ENCODE measurements around the gene RBM47.
"Not testable (repeated sequence)": the region's sequence is repeated elsewhere in the genome, so short reads cannot be mapped to it uniquely, and the experiment has no call there.

Gene RBM47

GRCh38 chr4:40401096-40401495 lies 228.6 kb downstream of the RBM47 start:
- no peak for DNase-seq

GRCh38 chr4:40399578-40399977 lies 230.1 kb downstream of the RBM47 start:
- DNase-seq: no peak

DNA sequence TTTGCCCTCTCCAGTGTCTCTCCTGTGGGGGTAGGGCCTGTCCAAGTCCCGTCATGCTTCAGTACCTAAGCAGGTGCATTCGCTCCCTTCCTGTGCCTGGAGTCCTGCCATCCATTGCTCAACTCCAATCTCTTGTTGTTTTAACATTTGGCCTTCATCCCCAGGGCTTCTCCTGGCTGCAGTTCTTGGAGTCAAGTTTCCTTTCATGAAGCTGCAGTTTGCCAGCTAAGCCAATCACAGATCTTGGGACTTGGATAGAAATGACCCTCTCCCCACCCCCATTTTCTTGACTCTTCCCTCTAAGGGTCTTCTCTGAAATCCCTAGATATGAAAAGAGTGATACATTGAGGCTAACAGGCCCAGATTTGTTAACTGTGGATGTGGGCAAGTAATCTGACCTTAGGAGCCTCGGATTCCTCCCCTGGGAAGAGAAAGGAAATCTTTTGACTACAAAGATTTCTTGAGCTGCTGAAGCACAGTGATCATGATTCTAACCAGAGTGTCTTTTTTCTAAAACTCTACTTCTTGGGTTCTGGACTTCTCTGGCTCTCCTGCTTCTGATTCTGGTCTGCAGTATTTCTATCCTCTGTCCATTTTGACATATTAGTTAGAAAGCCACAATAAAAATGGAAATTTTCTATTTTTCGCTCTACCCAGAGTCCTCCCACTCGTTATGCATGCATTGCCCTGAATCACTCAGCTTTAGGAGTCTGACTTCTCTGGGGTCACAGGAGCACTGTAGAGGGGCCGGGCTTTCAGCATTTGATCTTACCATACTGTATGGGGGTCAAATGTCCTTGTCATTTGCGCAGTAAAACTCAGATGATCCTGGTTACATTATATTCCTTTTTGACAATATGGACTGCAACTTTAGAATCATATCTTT lies 233.5 kb downstream of the RBM47 start:
- DNase-seq: peak; percentile 96

- DNase-seq: peak; percentile 37
Measured at GRCh38 chr4:40395166-40395900, 234.3 kb downstream of the RBM47 start.

DNA sequence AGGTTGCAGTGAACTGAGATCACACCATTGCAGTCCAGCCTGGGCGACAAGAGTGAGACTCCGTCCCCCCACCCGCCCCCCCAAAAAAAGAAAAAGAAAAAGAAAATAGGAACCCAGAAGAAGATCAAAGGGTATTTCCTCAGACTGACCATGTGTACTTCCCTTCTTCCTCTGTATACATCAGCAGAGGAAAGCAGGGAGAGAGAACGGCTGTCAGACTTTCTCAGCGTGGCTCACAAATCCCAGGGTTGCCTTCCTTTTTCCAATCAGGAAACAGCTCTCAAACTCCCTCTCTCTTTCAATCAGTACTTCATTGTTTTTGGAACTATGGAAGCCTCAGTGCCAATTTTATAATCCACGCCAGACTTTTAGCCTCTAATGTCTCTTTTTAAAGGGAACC lies 235.4 kb downstream of the RBM47 start:
- DNase-seq: no peak

- DNase-seq: not testable (repeated sequence)
Measured at GRCh38 chr4:40392241-40392640, 237.4 kb downstream of the RBM47 start.

GRCh38 chr4:40389986-40390385 lies 239.7 kb downstream of the RBM47 start:
- DNase-seq: no peak

GRCh38 chr4:40388239-40388638 lies 241.4 kb downstream of the RBM47 start:
- DNase-seq: no peak

- no peak for DNase-seq
Measured at GRCh38 chr4:40380647-40381046, 249.0 kb downstream of the RBM47 start.

DNA sequence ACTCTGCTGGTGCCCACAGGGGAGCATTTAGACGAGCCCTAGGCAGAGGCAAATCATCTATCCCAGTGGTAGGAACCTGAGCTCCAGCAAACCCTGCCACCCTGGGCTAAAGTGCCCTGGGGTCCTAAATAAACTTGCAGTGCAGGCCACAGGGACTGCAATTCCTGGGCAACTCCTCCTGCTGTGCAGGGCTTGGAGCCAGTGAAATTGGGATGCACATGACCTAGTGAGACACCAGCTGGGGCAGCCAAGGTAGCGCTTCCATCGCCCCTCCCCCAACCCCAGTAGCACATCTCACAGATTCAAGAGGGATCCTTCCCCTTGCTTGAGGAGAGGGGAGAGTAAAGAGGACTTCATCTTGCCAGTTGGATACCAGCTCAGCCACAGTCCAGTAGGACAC lies 250.4 kb downstream of the RBM47 start:
- no peak for DNase-seq

- no peak for DNase-seq
Measured at GRCh38 chr4:40378619-40379018, 251.0 kb downstream of the RBM47 start.

- no peak for DNase-seq
Measured at GRCh38 chr4:40377512-40378365, 251.9 kb downstream of the RBM47 start.

DNA sequence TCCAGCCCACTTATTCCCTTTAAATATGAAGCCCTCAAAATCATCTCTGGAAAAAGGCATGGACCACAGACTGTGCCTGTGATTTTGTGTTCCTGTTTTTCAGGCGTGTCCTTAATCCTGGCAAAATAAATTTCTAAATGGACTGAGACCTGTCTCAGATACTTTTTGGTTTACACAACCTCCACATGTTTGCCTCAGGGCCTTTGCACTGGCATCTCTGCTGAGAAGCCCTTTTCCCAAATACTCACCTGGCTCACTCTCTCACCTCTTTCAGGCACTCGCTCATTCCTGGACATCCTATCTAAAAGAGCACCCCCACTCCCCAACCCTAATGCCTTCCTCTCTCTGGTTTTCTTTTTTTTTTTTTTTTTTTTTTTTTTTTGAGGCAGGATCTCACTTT lies 254.0 kb downstream of the RBM47 start:
- no peak for DNase-seq

DNA sequence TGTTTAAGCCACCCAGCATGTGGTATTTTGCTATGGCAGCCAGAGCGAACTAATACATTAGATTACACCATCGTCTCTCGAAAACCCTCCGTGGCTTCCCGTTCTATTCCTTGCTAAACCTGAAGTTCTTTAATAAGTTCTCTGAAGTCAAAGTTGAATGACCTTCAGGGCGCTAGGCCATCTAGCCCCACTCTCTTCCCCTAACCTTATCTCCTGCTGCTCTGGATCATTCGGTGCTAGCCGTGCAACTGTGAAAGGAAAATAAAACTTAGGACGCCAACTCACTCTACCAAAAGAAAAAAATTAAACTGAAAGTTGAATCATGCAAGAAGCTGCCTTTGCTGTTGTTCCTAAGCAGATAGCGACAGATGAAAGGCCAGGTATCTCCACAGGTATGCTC lies 254.6 kb downstream of the RBM47 start:
- no peak for DNase-seq

DNA sequence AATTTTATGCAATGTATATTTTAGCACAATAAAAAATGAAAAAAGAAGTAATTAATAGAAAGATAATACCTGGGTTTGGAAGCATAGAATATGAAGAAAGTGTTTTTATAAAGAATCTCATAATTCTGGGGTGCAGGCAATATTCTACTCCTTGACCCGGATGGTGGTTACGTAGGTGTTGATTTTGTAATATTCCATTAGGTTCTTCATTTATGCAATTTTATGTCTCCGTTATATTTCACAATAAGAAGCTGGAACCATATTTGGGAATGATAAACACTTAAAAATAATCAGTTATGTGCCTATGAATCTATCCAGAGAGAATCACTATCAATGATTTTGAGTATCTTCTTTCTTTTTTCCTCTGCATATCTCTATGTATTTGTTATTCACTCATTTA lies 256.0 kb downstream of the RBM47 start:
- no peak for DNase-seq

Data from NCI-H1092 treated with DMSO at 0.1 percent for 48 hours (cell line).